Measurements from ENCODE around the gene ANKS1B.

- TF ChIP-seq CTCF (IDR thresholded peaks at IDR 0.05): no peak
- no peak for TF ChIP-seq POLR2A (IDR thresholded peaks at IDR 0.05)
Measured at GRCh38 chr12:99966429-99966828, 18.3 kb downstream of the ANKS1B start.
